GM21367 (cell line): Measurements from ENCODE around the gene AGRN.
"Not testable (repeated sequence)": the region's sequence is repeated elsewhere in the genome, so short reads cannot be mapped to it uniquely, and the experiment has no call there.

Experiments
- ATAC-seq: cut with Tn5 transposase; IDR thresholded peaks from one replicate; pipeline ENCODE4 v1.9.1; 2021; ENCODE audit not compliant: unreplicated experiment

Gene AGRN

DNA sequence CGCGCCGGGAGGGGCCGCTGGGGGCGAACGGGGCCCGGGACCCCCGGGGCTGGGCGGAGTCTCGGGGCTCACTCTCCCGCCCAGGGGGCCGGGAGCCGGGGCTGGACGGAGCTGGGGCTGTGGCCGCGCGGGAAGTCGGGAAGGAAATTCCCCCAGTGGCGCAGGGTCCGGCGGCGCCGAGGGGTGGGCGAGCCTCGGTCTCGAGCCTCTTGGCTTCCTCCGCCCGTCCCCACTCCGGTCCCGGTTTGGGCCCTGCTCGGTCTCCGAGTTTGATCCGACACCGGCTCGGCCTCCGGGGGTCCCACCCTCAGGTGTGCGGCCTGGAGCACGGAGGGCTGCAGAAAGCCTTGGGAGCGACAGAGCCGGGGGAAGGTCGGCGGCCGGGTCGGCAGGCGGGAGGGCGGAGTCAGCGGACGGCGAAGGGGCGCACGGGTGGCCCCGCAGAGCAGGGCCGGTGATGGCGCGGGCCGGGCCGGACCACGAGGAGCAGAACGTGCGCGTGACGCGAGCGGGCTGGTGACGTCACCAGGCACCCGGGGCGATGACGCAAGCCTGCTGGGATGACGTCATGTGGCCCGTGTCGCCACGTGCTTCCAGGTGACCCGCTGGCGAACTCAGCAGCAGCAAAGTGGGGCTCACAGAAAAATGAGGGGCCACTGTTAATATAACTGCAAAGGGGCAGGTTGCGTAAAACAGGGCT, 19.4 kb upstream of the AGRN start:
- ATAC-seq, result no peak

- no peak for ATAC-seq
Observed at GRCh38 chr1:1001057-1001783, 18.7 kb upstream of the AGRN start.

DNA sequence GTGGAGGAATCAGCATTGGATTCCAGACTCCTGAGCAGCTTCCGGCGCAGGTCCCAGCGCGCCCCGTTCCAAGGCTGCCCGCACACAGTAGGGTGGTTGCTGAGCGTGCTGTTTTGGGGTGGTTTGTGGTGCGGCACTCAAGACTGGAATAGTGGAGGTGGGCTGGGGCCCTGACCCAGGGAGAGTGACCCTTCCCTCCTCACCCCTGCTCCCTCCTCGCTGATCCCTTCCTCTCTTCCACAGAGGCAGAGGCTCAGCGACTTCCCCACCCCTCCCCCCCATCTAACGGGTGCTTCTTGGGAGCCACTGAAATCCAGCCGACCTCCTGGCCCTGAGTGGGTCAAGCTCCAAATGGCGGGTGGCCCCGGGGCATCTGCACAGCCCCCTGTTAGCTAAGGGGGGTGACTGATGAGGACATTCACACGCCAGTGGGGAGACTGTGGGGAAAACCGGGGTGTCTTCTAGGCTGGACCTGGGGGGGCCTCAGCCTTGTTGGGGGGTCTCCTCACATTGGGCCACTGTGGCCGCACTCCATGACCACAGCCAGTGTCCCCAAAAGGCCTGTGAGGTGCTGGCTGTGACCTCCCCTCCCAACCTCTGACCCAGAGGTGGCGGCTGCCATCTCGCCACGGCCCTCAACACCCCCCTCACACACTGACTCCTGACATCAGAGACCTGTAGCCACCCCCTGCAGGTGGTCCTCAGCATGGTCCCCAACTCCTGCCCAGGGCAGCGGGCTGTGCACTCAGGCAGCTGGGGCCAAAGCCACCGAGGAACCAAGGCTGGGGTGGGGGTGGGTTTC, 16.1 kb upstream of the AGRN start:
- no peak for ATAC-seq

DNA sequence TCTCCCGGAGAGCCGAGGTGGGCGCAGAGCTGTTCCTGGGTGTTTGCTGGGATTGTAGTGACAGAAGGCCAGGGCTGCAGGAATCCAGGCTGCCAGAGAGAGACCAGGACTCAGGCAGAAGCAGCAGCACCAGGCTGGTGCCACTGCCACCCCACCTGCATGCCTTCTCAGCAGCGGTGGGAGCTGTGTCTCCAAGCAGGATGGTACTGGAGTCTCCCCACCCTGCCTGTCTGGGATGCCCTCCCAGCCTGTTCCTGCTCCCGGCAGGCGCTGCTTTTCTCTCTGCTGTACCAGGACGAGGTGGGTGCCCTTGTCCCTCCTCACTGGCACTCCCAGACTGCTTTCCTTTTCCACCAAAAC, 15.5 kb upstream of the AGRN start:
- ATAC-seq, result no peak

DNA sequence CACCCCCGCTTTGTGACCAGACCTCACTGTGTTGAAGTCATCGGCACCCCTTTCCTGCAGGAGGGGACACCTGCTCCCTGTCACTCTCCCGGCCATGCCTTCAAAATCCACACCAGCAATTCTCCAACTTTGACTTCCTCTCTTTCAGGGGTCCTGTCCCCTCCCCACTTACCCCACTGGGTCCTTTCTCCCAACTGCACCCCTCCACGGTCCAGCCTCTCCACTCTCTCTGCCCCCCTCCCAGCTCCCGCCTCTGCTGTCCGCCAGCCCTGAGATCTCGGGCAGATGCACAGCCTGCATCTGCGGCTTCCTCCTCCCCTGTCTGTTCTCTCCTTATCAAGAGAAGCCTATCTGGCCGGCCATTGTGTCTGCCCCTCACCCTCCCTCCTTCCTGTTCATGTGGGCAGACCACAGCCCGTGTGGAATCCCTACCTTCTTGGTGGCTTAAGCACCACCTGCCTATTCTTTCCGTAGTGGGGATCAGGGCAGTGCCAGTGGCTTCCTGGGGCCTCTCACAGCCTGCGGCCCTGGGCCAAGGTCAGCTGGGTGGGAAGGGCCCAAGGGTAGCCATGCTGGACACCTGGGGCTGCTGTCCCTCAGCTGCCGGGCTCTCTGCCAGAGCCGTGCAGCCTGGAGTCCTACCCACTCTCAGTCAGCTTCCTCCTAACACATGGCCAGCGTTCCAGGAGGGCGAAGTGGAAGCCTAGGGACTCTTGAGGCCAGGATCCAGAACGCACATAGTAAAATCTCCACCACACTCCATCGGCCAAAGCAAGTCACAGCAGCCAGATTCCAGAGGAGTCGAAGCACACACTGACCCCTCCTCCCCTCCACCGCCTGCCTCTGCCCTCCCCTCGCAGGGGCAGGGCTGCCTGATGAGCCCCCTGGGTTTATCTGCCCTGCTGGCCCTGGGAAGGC, 14.9 kb upstream of the AGRN start:
- no peak for ATAC-seq

DNA sequence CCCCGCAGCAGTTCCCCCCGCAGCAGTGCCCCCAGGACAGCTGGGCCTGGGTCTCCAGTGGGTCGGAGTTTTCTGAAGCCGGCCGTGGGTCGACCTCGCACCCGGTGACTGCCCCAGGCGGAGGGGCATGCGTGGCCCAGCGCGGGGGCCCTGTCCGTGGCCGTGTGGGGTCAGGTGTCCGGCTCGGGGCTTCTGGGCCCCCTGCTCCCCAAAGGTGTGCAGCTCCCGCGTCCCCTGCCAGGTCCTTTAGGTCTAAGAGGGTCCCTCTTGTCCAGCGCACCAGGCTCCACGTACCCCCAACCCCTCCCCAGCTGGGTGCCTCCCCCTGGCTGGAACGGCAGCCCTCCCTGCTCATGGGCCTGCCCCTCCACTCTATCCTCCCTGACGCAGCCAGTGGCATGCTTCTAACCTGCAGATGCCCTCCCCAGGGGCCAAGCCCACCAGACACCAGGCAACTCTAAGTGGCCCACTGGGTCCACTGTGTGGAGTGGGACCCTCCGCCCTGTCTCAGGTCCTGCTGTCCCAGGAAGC, 14.1 kb upstream of the AGRN start:
- no peak for ATAC-seq

DNA sequence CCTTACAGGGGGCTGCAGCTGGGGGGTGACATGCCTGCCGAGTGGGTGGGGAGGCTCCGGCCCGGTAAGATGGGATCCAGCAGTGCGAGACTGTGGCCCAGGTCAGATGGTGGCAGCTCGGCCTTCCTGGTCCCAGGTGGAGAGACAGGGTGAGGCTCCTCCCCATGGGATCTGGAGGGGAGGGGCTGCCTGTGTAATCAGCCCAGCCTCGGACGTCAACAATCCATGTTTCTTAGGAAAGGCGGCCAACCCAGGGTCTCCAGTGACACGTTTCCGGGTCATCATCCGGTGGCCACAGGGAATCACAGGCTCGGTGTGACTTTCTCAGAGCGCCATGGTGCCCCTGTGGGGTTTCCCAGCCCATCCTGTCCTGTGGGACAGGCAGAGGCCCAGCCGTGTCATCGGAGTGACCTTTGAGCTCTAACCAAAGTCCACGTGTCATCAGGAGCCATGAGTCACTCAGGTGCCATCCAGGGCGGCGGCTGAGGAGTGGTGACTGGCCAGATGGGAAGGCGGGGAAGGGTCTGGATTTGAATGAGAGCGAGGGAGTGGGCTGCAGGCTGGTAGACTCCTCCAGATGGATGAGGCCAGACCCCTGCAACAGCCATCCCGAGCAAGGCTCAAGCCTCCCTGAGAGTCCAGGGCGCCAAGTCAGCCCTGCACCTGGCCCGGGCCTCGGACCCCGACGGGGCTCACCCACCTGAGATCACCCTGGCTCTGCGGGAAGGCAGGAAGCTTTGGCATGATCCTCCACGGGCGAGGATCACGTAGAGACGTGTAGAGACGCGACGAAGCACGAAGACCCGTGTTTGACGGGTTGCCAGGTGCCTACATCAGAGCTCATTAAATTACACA, 13.4 kb upstream of the AGRN start:
- no peak for ATAC-seq

- not testable (repeated sequence) for ATAC-seq
Observed at GRCh38 chr1:1010131-1010530, 9.8 kb upstream of the AGRN start.

- no peak for ATAC-seq
Observed at GRCh38 chr1:1011396-1011949, 8.4 kb upstream of the AGRN start.

DNA sequence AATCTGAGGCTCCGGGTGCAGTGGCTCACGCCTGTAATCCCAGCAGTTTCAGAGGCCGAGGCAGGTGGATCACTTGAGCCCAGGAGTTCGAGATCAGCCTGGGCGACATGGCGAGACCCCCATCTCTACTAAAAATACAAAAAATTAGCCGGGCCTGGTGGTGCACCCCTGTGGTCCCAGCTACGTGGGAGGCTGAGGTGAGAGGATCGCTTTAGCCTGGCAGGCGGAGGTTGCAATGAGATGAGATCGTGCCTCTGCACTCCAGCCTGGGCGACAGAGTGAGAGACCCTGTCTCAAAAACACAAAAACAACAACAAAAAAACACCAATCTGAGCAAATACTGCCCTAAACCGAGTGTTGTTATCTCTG, 7.2 kb upstream of the AGRN start:
- not testable (repeated sequence) for ATAC-seq

DNA sequence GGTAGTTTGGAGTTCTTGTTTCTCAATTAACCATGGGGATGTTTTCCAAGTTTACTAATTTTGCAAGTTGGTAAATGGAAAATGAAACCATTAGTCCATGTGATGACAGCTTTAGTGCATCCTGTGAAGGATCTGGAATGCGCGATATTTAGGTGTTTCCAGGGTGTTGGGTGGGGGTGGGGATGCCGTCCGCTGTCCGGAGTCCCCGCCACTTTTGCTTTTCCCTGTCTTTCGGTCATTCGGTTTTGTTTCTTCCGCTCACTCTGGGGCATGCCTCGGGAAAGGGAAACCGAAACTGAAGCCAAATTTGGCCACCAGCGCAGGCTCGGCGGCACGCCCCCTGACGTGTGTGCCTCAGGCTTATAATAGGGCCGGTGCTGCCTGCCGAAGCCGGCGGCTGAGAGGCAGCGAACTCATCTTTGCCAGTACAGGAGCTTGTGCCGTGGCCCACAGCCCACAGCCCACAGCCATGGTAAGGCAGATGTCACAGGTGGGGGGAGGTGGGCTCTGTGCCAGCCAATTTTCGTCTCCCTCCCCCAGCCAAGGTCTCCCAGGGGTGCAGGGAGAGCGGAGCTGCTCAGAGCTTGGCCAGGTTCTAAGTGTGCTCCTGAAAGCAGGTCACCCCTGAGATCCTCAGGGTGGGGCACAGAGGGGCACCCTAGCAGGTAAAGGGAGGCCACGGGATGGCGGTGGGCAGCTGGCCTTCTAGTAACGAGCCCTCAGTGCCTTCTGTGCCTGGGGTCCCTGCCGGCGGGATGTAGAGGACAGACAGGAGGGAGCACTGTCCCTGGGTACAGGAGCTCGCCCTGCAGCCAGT, 6.6 kb upstream of the AGRN start, which contains the start of gene ISG15:
TSS of gene ISG15 (plus strand) at position 393 of the 817 bp plus-strand sequence. CDS start at position 470, 77 bp downstream.
- peak; percentile 83 for ATAC-seq

DNA sequence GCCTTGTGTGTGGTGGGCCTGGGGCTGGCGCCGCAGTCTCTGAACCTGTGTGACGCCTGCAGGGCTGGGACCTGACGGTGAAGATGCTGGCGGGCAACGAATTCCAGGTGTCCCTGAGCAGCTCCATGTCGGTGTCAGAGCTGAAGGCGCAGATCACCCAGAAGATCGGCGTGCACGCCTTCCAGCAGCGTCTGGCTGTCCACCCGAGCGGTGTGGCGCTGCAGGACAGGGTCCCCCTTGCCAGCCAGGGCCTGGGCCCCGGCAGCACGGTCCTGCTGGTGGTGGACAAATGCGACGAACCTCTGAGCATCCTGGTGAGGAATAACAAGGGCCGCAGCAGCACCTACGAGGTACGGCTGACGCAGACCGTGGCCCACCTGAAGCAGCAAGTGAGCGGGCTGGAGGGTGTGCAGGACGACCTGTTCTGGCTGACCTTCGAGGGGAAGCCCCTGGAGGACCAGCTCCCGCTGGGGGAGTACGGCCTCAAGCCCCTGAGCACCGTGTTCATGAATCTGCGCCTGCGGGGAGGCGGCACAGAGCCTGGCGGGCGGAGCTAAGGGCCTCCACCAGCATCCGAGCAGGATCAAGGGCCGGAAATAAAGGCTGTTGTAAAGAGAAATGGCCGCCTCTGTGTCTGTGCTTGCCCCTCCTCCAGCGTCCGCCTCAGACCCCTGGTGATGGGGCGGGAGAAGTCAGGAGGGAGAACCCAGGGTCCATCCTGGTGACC, 5.8 kb upstream of the AGRN start:
- no peak for ATAC-seq

- ATAC-seq, result no peak
Observed at GRCh38 chr1:1014799-1015681, 4.9 kb upstream of the AGRN start.

DNA sequence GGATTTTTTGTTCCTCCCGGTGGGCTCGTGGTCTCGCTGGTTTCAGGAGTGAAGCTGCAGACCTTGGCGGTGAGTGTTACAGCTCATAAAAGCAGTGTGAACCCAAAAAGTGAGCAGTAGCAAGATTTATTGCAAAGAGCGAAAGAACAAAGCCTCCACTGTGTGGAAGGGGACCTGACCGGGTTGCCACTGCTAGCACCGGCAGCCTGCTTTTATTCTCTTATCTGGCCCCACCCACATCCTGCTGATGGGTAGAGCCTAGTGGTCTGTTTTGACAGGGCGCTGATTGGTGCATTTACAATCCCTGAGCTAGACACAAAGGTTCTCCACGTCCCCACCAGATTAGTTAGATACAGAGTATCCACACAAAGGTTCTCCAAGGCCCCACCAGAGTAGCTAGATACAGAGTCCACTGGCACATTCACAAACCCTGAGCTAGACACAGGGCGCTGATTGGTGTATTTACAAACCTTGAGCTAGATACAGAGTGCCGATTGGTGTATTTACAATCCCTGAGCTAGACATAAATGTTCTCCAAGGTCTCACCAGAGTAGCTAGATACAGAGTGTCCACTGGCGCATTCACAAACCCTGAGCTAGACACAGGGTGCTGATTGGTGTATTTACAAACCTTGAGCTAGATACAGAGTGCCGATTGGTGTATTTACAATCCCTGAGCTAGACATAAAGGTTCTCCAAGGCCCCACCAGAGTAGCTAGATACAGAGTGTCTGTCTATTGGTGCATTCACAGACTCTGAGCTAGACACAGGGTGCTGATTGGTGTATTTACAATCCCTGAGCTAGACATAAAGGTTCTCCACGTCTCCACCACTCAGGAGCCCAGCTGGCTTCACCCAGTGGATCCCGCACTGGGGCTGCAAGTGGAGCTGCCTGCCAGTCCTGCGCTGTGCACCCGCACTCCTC, 2.3 kb upstream of the AGRN start:
- ATAC-seq, result not testable (repeated sequence)

GRCh38 chr1:1018321-1018685, 1.6 kb upstream of the AGRN start:
- ATAC-seq, result not testable (repeated sequence)
